KMS-11 (cell line): ENCODE measurements around the gene NLRC5.
A peak's percentile ranks its signal among the peaks of the same experiment; 100 is the strongest.

Source experiments
- H2AFZ ChIP-seq: fragments of 200-600 bp; sonication (generic); 2 replicates; pipeline ENCODE4 v1.6.1; 2016; ENCODE audit warnings: antibody characterized with exemption, mixed run types, low read depth
- H3K27ac ChIP-seq: fragments of 200-600 bp; sonication (generic); 2 replicates; pipeline ENCODE4 v1.6.1; 2016; ENCODE audit warnings: mild to moderate bottlenecking, mixed run types
- H3K27me3 ChIP-seq: fragments of 200-600 bp; sonication (generic); 2 replicates; pipeline ENCODE4 v1.6.1; 2017; ENCODE audit warnings: mild to moderate bottlenecking, low read depth, mixed run types, moderate library complexity; ENCODE audit not compliant: insufficient read depth
- H3K36me3 ChIP-seq: fragments of 200-600 bp; sonication (generic); 2 replicates; pipeline ENCODE4 v1.6.1; 2017; ENCODE audit warnings: mild to moderate bottlenecking, mixed run types; ENCODE audit not compliant: insufficient read depth
- H3K4me1 ChIP-seq: fragments of 200-600 bp; sonication (generic); 2 replicates; pipeline ENCODE4 v1.6.1; 2016; ENCODE audit warnings: mild to moderate bottlenecking, low read depth, mixed run types; ENCODE audit not compliant: poor library complexity, severe bottlenecking
- H3K4me2 ChIP-seq: fragments of 200-600 bp; sonication (generic); 2 replicates; pipeline ENCODE4 v1.7.0; 2016; ENCODE audit warnings: mild to moderate bottlenecking, mixed run types
- H3K4me3 ChIP-seq: fragments of 200-600 bp; sonication (generic); IDR thresholded peaks from 2 replicates; pipeline ENCODE4 v1.6.1; 2017; ENCODE audit warnings: low read depth, low read length, mixed read lengths; ENCODE audit not compliant: insufficient read depth
- H3K79me2 ChIP-seq: fragments of 200-600 bp; sonication (generic); 2 replicates; pipeline ENCODE4 v1.6.1; 2016; ENCODE audit warnings: low read depth, mixed run types; ENCODE audit not compliant: insufficient read depth
- H3K9ac ChIP-seq: fragments of 200-600 bp; sonication (generic); 2 replicates; pipeline ENCODE4 v1.6.1; 2016; ENCODE audit warnings: mild to moderate bottlenecking, mixed run types
- H4K20me1 ChIP-seq: fragments of 200-600 bp; sonication (generic); 2 replicates; pipeline ENCODE4 v1.6.1; 2016; ENCODE audit warnings: mild to moderate bottlenecking, mixed run types; ENCODE audit not compliant: insufficient read depth
- CTCF ChIP-seq: fragments of 200-600 bp; sonication (generic); conservative IDR thresholded peaks from 2 replicates; pipeline ENCODE4 v1.6.1; 2017; ENCODE audit warnings: low read depth, mild to moderate bottlenecking, antibody characterized with exemption, low read length, moderate library complexity, mixed read lengths

The NLRC5 gene

DNA sequence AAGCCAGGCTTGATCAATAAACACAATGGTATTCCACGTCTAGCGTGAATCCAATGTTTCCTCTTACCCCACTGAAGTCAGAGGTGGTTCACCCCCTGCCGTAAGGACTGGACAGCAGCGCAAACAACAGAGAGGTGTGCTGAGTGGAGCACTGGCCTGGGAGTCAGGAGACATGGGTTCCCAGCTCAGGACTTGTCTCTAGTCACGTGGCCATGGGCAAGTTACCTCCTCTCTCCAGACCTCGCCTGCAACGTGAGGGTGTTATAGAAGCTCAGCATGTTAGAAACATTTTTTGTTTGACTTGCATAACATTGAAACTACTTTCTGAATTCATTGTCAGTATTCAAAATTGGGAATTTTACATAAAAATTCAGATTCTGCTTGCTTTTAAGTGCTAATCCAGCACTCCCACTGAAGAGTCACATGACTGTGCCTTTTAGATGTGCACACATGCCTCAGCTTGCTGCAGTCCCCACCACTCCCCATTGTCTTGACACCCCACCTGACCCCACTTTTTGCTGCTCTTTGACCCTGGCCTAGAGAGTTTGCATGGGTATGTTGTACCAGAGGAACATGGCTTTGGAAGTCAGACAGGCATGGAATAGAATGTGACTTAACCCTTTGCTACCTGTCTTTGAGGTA lies 94.2 kb downstream of the NLRC5 start:
- peak overlapping the region; percentile 35; the same call in 1 of the 2 replicates for H3K4me2 ChIP-seq

DNA sequence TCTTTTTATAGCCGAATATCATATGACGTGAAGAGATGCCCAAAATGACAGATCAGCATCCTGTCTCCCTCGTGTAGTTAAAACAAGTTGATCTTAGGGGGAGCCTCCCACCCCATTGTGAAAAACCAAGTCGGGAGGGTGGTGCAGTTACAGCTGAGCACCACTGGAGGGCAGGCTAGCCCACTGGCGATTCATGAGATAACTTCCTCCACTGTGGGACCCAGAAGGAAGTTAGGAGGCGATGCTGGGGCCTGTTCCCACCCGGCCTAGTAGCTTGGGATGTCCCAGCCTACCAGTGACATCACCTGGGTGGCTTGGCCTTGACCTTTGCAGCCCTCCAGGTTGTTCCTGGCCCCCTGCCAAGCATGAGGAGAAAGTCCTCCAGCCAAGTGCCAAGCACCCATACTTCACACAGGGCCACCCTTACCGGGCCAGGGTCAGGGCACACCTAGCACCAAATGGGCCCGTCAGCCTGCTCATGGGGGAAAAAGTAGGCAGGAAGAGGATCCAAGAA lies 95.0 kb downstream of the NLRC5 start:
- Histone ChIP-seq H3K4me3 (no peak overlapping the region), H3K36me3 (no peaks in the 10 kb centered on the region), H3K27ac (no peak overlapping the region), H4K20me1 (no peaks in the 10 kb centered on the region), H3K4me1 (peaks cover 4% of the 10 kb centered on the region), H3K9ac (no peak overlapping the region), H3K79me2 (no peaks in the 10 kb centered on the region), H3K4me2 (peak overlapping the region; percentile 35; the same call in 1 of the 2 replicates), H3K27me3 (no peaks in the 10 kb centered on the region), H2AFZ (peak overlapping the region; percentile 29; the same call in 1 of the 2 replicates)
- peak; percentile 96 for TF ChIP-seq CTCF

More for the DNA sequence above, 94.2 kb downstream of the NLRC5 start:
- Histone ChIP-seq H3K9ac (no peak overlapping the region), H3K4me3 (no peak overlapping the region), H3K27me3 (no peaks in the 10 kb centered on the region), H3K4me1 (peaks cover 4% of the 10 kb centered on the region), H4K20me1 (no peaks in the 10 kb centered on the region), H3K79me2 (no peaks in the 10 kb centered on the region), H3K36me3 (no peaks in the 10 kb centered on the region), H2AFZ (no peak overlapping the region), H3K27ac (no peak overlapping the region)
- TF ChIP-seq CTCF: no peak

DNA sequence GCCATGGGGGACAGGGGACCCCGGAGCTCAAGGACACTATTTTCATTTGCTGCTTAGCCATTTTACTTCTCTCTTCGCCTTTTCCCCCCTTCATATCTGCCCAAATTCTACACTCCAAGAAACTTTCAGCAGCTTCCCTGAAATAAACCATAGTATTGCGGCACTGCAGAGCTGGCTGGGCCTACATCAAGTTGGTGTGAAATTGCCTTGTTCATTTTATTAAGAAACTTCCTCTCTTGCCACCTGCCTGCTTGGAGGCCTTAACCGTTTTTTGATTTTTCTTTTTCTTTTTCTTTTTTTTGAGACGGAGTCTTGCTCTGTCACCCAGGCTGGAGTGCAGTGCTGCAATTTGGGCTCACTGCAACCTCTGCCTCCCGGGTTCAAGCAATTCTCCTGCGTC lies 95.6 kb downstream of the NLRC5 start:
- Histone ChIP-seq H3K9ac (no peak overlapping the region), H3K4me2 (no peak overlapping the region), H2AFZ (no peak overlapping the region), H3K4me1 (peaks cover 4% of the 10 kb centered on the region), H3K27me3 (no peaks in the 10 kb centered on the region), H4K20me1 (no peaks in the 10 kb centered on the region), H3K27ac (no peak overlapping the region), H3K36me3 (no peaks in the 10 kb centered on the region), H3K4me3 (no peak overlapping the region), H3K79me2 (no peaks in the 10 kb centered on the region)
- no peak for TF ChIP-seq CTCF

DNA sequence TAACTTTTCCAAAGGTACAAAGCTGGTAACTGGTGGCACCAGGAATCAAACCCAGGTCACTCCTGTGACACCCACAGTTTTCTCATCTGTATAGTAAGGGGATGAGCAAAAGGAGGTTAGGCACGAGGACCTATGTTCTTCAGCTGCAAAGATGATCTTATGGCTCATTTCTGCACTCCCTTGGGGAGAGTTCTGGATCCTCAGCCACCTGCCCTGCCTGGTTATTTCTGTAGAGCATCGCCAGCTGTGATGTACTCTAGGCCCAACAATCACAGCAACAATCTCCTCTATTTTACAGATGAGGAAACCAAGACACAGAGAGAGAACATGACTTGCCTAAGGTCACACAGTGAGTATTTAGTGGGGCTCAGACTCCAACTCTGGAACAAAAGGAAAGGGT lies 97.6 kb downstream of the NLRC5 start:
- Histone ChIP-seq H3K36me3 (no peaks in the 10 kb centered on the region), H3K4me3 (no peak overlapping the region), H3K79me2 (no peaks in the 10 kb centered on the region), H3K4me2 (no peak overlapping the region), H4K20me1 (no peaks in the 10 kb centered on the region), H3K27ac (no peak overlapping the region), H2AFZ (no peak overlapping the region), H3K9ac (no peak overlapping the region), H3K27me3 (0 out of 2 replicates have a peak, but pooled peaks cover 3% of the 10 kb centered on the region), H3K4me1 (peaks cover 8% of the 10 kb centered on the region)
- no peak for TF ChIP-seq CTCF
